ENCODE results near the gene SMCO2.

- TF ChIP-seq POLR2AphosphoS5 (IDR thresholded peaks at IDR 0.05; ENCODE audit: insufficient read depth in 1 of 2, low read depth in 1 of 2) (no peak), CTCF (IDR thresholded peaks at IDR 0.05) (no peak), POLR2A (IDR thresholded peaks at IDR 0.05) (no peak)
These were observed 6.9 kb downstream of the SMCO2 start for GRCh38 chr12:27453421-27453820.
